ENCODE results near the gene CFAP46. TPM values are rescaled to one million over a fixed set of nuclear protein-coding genes. Genes with fewer than 3 reads are reported as not detected.
A peak's percentile ranks its signal among the peaks of the same experiment; 100 is the strongest.
"Not testable (repeated sequence)": the region's sequence is repeated elsewhere in the genome, so short reads cannot be mapped to it uniquely, and the experiment has no call there.

The CFAP46 gene
- total RNA-seq, 3 donors from 2014 or later = 0.78 to 1.0 TPM; not detected in 1

DNA sequence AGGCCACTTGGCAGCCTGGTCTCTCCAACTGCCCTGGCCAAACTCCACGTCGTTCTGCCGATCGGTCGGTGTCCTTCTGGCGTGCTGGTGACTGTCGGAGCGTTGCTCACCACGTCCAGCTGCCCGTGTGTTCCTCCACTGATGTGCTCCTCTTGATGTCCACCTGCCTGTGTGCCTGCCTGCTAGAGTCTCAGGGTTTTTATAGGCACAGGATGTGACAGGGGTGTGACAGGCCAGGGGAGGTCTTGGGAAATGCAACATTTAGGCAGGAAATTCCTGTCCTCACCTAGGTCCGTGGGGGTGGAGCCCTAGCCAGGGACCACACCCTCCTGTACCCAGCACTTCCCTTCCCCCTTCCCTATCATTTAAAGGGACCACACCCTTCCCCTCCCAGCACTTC, 25.2 kb upstream of the CFAP46 start:
- no peak overlapping the region for H3K4me3 ChIP-seq
- no peaks in the 10 kb centered on the region for H3K9me3 ChIP-seq
- TF ChIP-seq, protein P1, sequence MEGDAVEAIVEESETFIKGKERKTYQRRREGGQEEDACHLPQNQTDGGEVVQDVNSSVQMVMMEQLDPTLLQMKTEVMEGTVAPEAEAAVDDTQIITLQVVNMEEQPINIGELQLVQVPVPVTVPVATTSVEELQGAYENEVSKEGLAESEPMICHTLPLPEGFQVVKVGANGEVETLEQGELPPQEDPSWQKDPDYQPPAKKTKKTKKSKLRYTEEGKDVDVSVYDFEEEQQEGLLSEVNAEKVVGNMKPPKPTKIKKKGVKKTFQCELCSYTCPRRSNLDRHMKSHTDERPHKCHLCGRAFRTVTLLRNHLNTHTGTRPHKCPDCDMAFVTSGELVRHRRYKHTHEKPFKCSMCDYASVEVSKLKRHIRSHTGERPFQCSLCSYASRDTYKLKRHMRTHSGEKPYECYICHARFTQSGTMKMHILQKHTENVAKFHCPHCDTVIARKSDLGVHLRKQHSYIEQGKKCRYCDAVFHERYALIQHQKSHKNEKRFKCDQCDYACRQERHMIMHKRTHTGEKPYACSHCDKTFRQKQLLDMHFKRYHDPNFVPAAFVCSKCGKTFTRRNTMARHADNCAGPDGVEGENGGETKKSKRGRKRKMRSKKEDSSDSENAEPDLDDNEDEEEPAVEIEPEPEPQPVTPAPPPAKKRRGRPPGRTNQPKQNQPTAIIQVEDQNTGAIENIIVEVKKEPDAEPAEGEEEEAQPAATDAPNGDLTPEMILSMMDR (IDR thresholded peaks at IDR 0.05) = no peak
- ATAC-seq = peak; percentile 67
- DNase-seq = peak in 2 of 3 donors; percentile 65 to 66
- H3K36me3 ChIP-seq (ENCODE audit: low read depth) = no peaks in the 10 kb centered on the region
- intact Hi-C loops (cut with DNase I, micrococcal nuclease) = no loop called here
- H3K4me1 ChIP-seq (ENCODE audit: low read depth) = no peaks in the 10 kb centered on the region

DNA sequence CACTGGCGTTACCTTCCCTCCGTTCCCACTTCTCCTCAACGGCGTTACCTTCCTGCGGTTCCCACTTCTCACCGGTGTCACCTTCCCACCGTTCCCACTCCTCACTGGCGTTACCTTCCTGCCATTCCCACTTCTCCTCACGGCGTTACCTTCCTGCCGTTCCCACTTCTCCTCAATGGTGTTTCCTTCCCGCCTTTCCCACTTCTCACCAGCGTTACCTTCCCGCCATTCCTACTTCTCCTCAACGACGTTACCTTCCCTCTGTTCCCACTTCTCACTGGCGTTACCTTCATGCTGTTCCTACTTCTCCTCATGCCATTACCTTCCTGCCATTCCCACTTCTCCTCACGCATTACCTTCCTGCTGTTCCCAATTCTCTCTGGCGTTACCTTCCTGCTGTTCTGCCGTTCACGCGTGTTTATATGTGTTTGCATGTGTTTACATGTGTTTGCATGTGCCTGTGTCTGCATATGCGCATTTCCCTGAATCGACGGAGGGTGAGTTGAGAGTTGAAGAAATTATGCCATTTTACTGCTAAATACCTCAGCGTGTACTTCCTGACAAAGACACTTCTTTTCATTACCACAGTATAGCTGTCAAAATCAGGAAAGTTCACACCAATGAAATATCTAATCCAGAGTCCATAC, 23.2 kb upstream of the CFAP46 start:
- TF ChIP-seq, protein P1 (IDR thresholded peaks at IDR 0.05) = no peak
- Histone ChIP-seq H3K36me3 (ENCODE audit: low read depth) (no peaks in the 10 kb centered on the region), H3K4me3 (no peak overlapping the region), H3K9me3 (no peaks in the 10 kb centered on the region), H3K4me1 (ENCODE audit: low read depth) (peaks cover 5% of the 10 kb centered on the region)
- intact Hi-C loops (cut with DNase I, micrococcal nuclease) = no loop called here
- ATAC-seq = no peak
- no peak for DNase-seq

DNA sequence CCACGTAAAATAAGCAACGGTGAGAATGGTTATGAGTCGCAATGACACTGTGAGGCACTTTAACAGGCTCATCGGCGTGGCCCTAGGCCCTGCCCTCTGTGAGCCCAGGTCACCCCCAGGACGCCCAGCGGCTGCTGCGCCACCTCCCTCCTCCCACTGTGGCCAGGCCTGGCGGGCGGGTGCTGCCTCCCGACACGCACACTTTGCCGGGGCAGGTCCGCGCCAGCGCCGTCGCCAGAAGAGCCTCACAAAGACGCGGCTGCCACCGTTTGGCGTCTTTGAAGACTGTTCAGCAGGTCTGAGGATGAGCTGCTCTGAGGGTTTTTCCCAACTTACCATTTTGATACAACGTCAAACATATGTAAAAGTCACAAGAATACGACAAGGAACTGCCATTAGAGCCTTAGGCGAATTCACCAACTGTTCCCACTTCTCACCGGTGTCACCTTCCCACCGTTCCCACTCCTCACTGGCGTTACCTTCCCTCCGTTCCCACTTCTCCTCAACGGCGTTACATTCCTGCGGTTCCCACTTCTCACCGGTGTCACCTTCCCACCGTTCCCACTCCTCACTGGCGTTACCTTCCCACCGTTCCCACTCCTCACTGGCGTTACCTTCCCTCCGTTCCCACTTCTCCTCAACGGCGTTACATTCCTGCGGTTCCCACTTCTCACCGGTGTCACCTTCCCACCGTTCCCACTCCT, 22.5 kb upstream of the CFAP46 start:
- H3K4me3 ChIP-seq; H3K4me1 ChIP-seq (ENCODE audit: low read depth); H3K9me3 ChIP-seq; DNase-seq; intact Hi-C loops (cut with DNase I, micrococcal nuclease); ATAC-seq; H3K36me3 ChIP-seq (ENCODE audit: low read depth): not testable (repeated sequence)

DNA sequence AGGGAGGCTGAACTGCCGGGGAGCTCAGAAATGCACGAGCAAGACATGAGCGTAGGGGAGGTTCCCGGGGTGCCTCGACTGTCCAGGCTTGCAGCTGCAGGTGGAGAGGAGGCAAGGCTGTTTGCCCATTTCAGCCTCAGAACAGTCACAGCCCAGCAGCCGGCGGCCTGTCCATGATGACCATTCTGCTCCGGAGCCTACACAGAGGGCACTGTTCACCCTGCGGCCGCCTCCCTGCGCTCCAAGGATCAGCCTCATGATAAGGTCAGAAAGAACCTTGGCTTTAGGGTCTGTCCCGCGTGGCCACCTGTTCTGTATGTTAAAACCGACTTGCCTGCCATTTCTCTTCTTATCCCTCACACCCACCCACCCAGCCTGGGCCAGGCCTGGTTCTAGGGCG, 21.9 kb upstream of the CFAP46 start:
- peaks cover 5% of the 10 kb centered on the region for H3K4me1 ChIP-seq (ENCODE audit: low read depth)
- no peak for DNase-seq
- TF ChIP-seq, protein P1 (IDR thresholded peaks at IDR 0.05) = no peak
- no peaks in the 10 kb centered on the region for H3K9me3 ChIP-seq
- no peaks in the 10 kb centered on the region for H3K36me3 ChIP-seq (ENCODE audit: low read depth)
- intact Hi-C loops (cut with DNase I, micrococcal nuclease) = no loop called here
- H3K4me3 ChIP-seq = no peak overlapping the region
- no peak for ATAC-seq

DNA sequence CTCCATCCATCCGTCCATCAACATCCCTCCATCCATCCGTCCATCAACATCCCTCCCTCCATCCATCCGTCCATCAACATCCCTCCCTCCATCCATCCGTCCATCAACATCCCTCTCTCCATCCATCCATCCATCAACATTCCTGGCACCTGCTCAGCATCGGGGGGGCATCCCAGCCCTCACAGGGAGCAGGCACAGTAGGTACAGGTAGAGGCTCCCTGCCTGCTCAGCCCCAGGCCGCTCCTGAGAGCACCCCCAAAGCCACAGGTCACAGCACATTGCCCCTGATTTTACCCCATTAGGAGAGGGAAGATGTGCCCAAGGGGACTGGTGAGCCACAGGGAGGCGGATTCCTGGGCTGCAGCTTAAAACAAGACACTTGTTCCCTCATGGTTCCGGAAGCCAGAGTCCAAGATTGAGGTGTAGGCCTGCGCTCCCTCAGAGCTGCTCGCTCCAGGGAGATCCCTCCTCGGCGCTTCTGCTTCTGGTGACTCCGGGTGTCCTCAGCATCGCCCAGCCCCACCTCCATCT, 21.1 kb upstream of the CFAP46 start:
- TF ChIP-seq, protein P1 (IDR thresholded peaks at IDR 0.05) = no peak
- Histone ChIP-seq H3K4me3 (no peak overlapping the region), H3K36me3 (ENCODE audit: low read depth) (no peaks in the 10 kb centered on the region), H3K4me1 (ENCODE audit: low read depth) (peaks cover 5% of the 10 kb centered on the region), H3K9me3 (no peaks in the 10 kb centered on the region)
- ATAC-seq (no peak), DNase-seq (no peak)
- intact Hi-C loops (cut with DNase I, micrococcal nuclease) = no loop called here

All from mucosa of descending colon (tissue), 3 donors.